HCT116 (cell line): ENCODE results near the gene EPHA1.

Experiments
- EGR1 ChIP-seq: IDR thresholded peaks from 2 replicates; pipeline ENCODE4 v1.6.1; 2012; ENCODE audit warnings: low read depth
- EZH2phosphoT487 ChIP-seq: fragments of 200-600 bp; IDR thresholded peaks from 2 replicates; pipeline ENCODE4 v1.6.1; 2018; ENCODE audit warnings: antibody characterized with exemption, borderline replicate concordance
- JUND ChIP-seq: IDR thresholded peaks from 2 replicates; pipeline ENCODE4 v1.6.1; 2012
- SP1 ChIP-seq: IDR thresholded peaks from 2 replicates; pipeline ENCODE4 v1.6.1; 2012; ENCODE audit warnings: low read depth
- TF ChIP-seq, protein P1 (sequence below), 3 experiments: fragments of 200-600 bp in 1 of 3; sonication (generic) in 1 of 3; IDR thresholded peaks in 2 of 3; conservative IDR thresholded peaks in 1 of 3; 2 replicates each; pipeline ENCODE4 v1.5.1; 2012 to 2017; ENCODE audit warnings: low read depth in 2 of 3, low read length in 2 of 3, antibody characterized with exemption in 1 of 3, borderline replicate concordance in 1 of 3, control low read depth in 1 of 3, mild to moderate bottlenecking in 1 of 3, mixed read lengths in 1 of 3, mixed run types in 1 of 3, moderate library complexity in 1 of 3; ENCODE audit not compliant: insufficient read depth in 1 of 3
- TF ChIP-seq, protein P2 (sequence below): IDR thresholded peaks from 2 replicates; pipeline ENCODE4 v1.6.1; 2011; ENCODE audit warnings: mild to moderate bottlenecking, low read length, moderate library complexity; ENCODE audit not compliant: insufficient replicate concordance; ENCODE audit errors: extremely low read depth
- TF ChIP-seq, protein P3 (sequence below): IDR thresholded peaks from 2 replicates; pipeline ENCODE4 v1.6.1; 2012
- TF ChIP-seq, protein P4 (sequence below): IDR thresholded peaks from 2 replicates; pipeline ENCODE4 v1.6.1; 2012; ENCODE audit warnings: low read depth

DNA sequence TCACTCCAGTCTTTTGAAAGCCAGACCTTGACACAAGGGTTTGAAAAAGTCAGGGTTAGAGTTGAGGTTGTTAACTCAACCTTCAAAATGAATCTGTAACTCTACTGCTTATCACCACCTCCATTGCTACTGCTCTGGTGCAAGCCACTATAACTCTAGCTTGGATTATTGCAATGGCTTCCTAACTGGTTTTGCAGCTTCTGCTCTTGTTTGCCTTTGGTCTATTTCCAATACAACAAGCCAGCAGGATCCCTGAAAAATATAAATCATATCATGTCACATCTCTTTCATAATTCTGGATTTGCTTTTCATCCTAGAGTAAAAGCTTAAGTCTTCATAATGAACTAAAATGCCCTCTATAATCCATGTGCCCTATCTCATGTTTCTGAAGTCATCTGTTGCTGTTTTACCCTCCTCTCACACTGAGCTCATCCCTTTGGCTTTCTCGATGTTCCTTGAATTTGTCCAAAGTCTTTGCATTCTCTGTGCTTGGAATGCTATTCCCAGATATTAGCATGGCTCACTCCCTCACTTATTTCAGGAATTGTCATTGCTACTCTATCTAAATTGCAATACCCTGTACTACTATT, 45.5 kb upstream of the EPHA1 start:
- TF ChIP-seq EZH2phosphoT487 (no peak), JUND (no peak), SP1 (no peak), EGR1 (no peak)
- TF ChIP-seq, protein P1, sequence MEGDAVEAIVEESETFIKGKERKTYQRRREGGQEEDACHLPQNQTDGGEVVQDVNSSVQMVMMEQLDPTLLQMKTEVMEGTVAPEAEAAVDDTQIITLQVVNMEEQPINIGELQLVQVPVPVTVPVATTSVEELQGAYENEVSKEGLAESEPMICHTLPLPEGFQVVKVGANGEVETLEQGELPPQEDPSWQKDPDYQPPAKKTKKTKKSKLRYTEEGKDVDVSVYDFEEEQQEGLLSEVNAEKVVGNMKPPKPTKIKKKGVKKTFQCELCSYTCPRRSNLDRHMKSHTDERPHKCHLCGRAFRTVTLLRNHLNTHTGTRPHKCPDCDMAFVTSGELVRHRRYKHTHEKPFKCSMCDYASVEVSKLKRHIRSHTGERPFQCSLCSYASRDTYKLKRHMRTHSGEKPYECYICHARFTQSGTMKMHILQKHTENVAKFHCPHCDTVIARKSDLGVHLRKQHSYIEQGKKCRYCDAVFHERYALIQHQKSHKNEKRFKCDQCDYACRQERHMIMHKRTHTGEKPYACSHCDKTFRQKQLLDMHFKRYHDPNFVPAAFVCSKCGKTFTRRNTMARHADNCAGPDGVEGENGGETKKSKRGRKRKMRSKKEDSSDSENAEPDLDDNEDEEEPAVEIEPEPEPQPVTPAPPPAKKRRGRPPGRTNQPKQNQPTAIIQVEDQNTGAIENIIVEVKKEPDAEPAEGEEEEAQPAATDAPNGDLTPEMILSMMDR (IDR thresholded peaks at IDR 0.05 in 2 of 3, conservative IDR thresholded peaks at IDR 0.05 in 1 of 3; ENCODE audit: borderline replicate concordance in 1 of 3, insufficient read depth in 1 of 3, low read depth in 2 of 3, low read length in 2 of 3), result no peak
- TF ChIP-seq, protein P2, sequence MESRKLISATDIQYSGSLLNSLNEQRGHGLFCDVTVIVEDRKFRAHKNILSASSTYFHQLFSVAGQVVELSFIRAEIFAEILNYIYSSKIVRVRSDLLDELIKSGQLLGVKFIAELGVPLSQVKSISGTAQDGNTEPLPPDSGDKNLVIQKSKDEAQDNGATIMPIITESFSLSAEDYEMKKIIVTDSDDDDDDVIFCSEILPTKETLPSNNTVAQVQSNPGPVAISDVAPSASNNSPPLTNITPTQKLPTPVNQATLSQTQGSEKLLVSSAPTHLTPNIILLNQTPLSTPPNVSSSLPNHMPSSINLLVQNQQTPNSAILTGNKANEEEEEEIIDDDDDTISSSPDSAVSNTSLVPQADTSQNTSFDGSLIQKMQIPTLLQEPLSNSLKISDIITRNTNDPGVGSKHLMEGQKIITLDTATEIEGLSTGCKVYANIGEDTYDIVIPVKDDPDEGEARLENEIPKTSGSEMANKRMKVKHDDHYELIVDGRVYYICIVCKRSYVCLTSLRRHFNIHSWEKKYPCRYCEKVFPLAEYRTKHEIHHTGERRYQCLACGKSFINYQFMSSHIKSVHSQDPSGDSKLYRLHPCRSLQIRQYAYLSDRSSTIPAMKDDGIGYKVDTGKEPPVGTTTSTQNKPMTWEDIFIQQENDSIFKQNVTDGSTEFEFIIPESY, result no peak
- TF ChIP-seq, protein P3, sequence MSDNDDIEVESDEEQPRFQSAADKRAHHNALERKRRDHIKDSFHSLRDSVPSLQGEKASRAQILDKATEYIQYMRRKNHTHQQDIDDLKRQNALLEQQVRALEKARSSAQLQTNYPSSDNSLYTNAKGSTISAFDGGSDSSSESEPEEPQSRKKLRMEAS, result no peak
- TF ChIP-seq, protein P4, sequence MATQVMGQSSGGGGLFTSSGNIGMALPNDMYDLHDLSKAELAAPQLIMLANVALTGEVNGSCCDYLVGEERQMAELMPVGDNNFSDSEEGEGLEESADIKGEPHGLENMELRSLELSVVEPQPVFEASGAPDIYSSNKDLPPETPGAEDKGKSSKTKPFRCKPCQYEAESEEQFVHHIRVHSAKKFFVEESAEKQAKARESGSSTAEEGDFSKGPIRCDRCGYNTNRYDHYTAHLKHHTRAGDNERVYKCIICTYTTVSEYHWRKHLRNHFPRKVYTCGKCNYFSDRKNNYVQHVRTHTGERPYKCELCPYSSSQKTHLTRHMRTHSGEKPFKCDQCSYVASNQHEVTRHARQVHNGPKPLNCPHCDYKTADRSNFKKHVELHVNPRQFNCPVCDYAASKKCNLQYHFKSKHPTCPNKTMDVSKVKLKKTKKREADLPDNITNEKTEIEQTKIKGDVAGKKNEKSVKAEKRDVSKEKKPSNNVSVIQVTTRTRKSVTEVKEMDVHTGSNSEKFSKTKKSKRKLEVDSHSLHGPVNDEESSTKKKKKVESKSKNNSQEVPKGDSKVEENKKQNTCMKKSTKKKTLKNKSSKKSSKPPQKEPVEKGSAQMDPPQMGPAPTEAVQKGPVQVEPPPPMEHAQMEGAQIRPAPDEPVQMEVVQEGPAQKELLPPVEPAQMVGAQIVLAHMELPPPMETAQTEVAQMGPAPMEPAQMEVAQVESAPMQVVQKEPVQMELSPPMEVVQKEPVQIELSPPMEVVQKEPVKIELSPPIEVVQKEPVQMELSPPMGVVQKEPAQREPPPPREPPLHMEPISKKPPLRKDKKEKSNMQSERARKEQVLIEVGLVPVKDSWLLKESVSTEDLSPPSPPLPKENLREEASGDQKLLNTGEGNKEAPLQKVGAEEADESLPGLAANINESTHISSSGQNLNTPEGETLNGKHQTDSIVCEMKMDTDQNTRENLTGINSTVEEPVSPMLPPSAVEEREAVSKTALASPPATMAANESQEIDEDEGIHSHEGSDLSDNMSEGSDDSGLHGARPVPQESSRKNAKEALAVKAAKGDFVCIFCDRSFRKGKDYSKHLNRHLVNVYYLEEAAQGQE, result no peak
